GM19238 (cell line): Measurements from ENCODE around the gene RASIP1.
"Not testable (repeated sequence)": the region's sequence is repeated elsewhere in the genome, so short reads cannot be mapped to it uniquely, and the experiment has no call there.

Experiments
- DNase-seq: peaks from one replicate; pipeline ENCODE4 v3.0.0; 2011; ENCODE audit warnings: low spot score; ENCODE audit not compliant: insufficient read length

Gene RASIP1

DNA sequence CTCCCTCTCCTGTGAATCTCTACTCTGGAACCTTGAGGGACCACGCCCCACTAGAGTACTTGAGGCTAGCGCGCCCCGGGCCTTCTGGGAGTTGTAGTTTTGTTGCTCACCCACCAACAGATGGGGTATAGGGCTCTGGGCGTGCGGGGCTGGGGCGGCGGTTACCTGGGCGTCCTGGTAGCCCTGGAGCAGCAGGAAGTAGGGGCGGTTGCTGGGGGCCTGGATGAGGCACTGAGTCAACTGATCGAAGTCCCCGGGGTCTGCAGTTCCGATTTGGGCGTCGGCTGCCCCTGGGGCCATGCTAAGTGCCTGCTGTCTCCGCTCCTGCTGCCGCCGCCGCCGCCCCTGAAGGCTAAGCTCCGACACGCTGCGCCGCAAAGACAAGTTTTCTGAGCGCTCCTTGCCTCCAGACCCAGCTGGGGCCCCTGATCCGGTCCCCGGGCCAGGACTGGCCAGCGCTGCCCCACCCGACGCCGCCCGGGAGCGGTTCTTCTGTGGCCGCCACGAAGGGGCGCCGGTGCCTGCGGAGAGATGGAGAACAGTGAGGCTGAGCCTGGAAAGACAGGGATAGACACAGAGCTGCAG lies 5.3 kb downstream of the RASIP1 start:
- DNase-seq, result no peak

DNA sequence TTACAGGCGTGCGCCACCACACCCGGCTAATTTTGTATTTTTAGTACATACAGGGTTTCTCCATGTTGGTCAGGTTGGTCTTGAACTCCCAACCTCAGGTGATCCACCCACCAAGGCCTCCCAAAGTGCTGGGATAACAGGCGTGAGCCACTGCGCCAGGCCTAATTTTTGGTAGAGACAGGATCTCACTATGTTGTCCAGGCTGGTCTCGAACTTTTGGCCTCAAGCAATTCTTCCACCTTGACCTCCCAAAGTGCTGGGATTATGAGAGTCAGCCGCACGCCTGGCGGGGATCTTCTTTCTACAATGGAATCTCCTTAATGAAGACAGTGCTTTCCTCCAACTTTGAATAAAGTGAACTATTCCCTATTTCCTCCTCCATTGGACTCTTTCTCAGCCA lies 5.8 kb downstream of the RASIP1 start:
- no peak for DNase-seq

- DNase-seq, result no peak
These were observed 9.0 kb downstream of the RASIP1 start for GRCh38 chr19:48731452-48731851.

DNA sequence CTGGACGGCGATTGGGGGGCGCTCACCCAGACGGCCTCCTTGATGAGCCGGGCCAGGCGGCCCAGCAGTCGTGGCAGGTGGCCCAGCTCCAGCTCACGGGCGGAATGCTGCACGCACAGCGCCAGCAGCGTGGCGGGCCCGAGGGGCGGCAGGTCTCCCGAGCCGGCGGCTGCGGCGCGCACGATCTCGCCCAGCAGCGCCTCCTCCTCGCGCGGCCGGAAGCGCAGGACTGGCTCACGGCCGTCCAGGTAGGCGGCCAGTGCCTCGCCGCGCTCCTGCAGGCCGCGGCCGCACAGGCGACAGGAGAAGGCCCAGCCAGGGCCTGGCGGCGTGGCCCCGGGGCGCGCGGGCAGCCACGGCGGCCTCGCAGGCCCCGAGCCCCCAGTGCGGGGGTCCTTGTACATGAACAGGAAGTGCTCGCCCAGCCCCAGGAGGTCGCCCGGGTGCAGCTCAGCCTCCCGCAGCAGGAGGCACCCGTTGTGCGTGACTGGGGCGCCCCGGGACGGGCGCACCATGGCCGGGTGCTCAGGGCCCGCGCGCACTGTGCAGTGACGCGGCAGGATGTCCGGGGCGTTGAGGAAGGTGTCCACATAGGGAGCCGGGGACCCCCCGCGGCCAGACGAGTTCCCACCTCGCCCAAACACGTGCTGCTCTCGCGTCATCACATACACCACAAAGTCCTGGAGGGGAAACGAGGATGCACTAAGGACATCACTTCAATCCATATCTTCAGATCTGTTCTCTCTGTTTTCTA lies 11.3 kb downstream of the RASIP1 start:
- no peak for DNase-seq

DNA sequence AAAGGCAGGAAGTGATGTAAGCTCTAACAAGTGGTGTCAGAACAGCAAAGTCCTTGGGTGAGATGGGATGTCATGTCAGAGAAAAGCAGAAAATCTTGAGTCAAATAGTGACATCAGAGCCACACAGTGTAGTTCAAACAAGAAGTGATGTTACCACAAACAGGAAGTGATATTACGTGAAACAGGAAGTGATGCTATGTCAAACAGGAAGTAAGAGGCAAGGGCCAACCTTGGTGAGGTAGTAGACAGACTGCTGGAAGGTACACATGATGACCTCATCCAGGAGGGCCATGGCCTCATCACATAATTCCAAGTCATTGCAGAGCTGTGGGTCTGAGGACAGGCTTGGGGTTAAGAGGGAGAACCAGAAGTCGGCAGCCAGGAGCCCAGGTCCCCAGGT lies 13.9 kb downstream of the RASIP1 start:
- DNase-seq, result no peak

DNA sequence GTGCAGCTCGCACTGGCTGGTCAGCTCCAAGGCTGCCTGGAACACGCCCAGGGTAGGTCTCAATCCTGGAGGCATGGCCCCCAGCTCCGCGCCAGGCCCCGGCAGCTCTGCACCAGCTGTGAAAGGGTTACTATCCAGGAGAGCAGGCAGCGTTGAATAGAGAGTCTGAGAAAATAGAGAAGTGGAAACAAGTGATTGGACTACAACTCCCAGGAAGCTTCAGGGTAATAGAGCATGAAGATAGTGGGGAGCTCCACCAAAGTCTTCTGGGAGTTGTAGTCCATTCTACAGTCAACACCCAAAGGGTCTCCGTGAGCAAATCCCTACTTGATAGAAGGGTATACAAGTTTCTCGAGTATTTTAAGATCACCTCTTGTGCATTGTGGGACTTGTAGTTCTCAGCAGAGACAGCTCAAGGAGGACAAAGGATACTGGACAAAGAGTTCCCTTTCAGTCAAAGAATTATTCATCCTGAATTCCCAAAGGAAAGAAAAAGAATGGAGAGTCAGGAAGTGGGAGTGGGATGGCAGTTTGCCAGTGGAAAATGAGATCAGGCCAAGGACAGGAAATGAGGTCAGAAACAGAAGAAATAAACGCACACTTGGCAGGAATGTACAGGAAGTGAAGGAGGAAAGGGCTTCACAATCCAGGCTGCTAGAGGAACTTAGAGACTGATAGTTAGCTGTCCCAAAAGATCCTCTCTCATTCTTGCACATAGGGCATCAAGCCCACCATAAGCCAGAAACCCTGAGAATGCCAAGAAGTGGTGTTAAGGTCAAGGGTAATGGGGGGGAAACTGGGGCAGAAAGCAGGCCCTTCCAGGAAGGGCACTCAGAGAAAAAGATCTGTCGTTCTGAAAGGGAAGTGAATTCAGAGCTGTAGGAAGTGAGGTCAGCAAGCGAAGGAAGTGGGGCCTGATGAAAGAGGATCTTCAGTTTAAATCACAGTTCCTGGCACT lies 15.3 kb downstream of the RASIP1 start:
- no peak for DNase-seq

- DNase-seq, result no peak
These were observed 18.2 kb downstream of the RASIP1 start for GRCh38 chr19:48722196-48722708.

DNA sequence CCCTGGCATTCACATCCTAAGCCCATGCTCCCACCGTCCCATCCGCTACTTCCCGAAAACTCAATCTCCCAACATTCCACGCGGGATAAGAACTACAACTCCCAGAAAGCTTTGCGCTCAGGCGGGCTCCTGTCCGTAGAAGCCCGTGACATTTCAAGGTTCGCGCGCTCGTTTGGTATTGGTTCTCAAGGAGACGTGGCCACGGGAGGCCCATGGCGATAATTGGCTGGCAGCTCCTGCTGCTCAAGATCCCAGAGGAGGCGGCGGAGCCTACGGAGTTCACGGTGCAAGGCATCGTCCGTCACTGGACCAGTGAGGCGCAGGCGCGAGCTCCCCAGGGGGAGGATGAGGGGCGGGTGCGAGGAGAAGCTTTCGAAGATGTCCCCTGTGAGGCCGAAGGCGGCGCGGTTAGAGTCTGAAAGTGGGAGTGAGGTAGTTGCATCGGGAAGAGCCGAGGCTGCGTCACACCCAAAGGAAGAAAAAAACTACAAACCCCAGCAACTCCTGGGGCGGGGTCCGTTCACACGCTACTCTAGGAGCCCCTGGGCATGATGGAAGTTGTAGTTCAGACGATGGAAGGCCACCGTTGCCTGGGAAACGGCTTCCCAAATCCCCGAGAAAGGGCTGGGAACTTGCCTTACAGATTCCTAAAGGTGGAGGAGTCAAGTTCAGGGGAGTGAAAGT lies 19.7 kb downstream of the RASIP1 start:
- DNase-seq, result peak; percentile 95

GRCh38 chr19:48720251-48720612 lies 20.2 kb downstream of the RASIP1 start:
- DNase-seq, result no peak

- no peak for DNase-seq
These were observed 20.9 kb downstream of the RASIP1 start, which contains the start of gene MAMSTR for GRCh38 chr19:48719263-48720171. TSS of gene MAMSTR (minus strand) at chr19:48719725. CDS start at chr19:48719031, 694 bp downstream.

GRCh38 chr19:48718711-48719231 lies 21.6 kb downstream of the RASIP1 start:
- no peak for DNase-seq

GRCh38 chr19:48718106-48718505 lies 22.3 kb downstream of the RASIP1 start:
- not testable (repeated sequence) for DNase-seq

- DNase-seq, result no peak
These were observed 23.7 kb downstream of the RASIP1 start for GRCh38 chr19:48716562-48717291.

- no peak for DNase-seq
These were observed 24.7 kb downstream of the RASIP1 start for GRCh38 chr19:48715681-48716171.

DNA sequence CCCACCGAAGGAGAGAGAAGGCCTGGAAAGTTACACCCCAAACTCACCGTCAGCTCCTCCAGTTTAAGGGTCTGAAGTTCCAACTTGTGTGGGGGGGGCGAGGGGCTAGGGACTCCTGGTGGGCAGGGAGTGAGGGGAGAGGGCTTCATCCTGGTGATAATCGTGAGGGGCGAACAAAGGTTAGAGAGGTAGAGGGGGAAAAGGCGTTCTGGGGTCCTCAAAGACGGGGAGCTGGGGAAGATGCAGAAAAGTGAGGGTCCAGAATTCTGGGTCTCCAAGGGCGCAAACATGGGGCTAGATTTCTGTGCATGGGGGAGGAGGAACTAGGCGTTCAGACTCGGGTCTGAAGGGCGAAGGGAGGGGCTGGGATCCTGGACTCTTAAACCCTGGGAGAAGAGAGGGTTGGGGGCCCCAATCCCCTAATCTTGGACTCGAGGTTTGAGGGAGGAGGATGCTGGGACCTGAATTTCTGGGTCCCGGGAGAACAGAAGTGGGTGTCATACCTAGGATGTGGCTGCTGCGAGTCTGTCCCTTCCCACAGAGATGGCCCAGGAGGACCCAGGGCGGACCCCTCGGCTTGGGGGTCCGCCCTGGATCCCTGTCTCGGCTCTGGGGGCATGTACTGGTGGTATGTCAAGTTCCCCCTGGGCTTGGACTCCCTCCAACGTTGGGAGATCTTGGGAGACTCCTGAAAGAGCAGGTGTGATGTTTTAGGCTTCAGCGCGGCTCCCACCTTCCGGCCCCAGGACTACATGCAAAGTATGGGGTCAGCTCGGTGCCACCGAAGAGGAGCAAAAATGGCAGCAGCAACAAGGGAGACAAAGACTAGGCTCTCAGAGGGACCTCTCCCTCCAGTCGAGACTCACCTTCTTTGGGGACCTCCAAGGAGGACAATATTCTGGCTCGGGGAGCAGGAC lies 25.4 kb downstream of the RASIP1 start:
- DNase-seq, result no peak

- DNase-seq, result peak; percentile 99
These were observed 26.3 kb downstream of the RASIP1 start for GRCh38 chr19:48713864-48714755.
